ENCODE measurements around the gene DUSP1. TPM values are rescaled to one million over a fixed set of nuclear protein-coding genes. Genes with fewer than 3 reads are reported as not detected.

Gene DUSP1
- polyA plus RNA-seq, 6 donors from 2014 or later, result 1,129 to 3,568 (median 2,122) TPM

GRCh38 chr5:172805018-172805683 lies 34.2 kb upstream of the DUSP1 start:
- Mint-ChIP-seq H3K36me3 (no peaks in the 10 kb centered on the region), H3K4me1 (peaks cover 12 to 16% (median 12%) of the 10 kb centered on the region in 3 donors), H3K9me3 (peaks cover 0 to 4% (median 0%) of the 10 kb centered on the region in 7 donors), H3K4me3 (no peak overlapping the region), H3K27me3 (no peaks in the 10 kb centered on the region), H3K27ac (peak overlapping the region in 5 of 6 donors; percentile 19 to 98 (median 86))
- ATAC-seq (ENCODE audit: low read depth in 2 of 2) (no peak), DNase-seq (no peak)

- no peak for DNase-seq
- H3K9me3 Mint-ChIP-seq, result peaks cover 0 to 1% (median 0%) of the 10 kb centered on the region in 7 donors
- H3K27ac Mint-ChIP-seq, result peak overlapping the region in 1 of 6 donors; percentile 81
- ATAC-seq (ENCODE audit: low read depth in 2 of 2), result no peak
- H3K4me1 Mint-ChIP-seq, result peaks cover 11 to 16% (median 12%) of the 10 kb centered on the region in 3 donors
- H3K4me3 Mint-ChIP-seq, result no peak overlapping the region
- H3K36me3 Mint-ChIP-seq, result no peaks in the 10 kb centered on the region
- no peaks in the 10 kb centered on the region for H3K27me3 Mint-ChIP-seq
These were observed 31.7 kb upstream of the DUSP1 start for GRCh38 chr5:172802567-172803176.

- Mint-ChIP-seq H3K27ac (peak overlapping the region in 4 of 6 donors; percentile 3 to 81 (median 22)), H3K27me3 (no peaks in the 10 kb centered on the region), H3K4me3 (no peak overlapping the region), H3K9me3 (peaks cover 0 to 1% (median 0%) of the 10 kb centered on the region in 7 donors), H3K36me3 (no peaks in the 10 kb centered on the region), H3K4me1 (peaks cover 5 to 11% (median 6%) of the 10 kb centered on the region in 3 donors)
- no peak for DNase-seq
- ATAC-seq (ENCODE audit: low read depth in 2 of 2), result no peak
These were observed 31.1 kb upstream of the DUSP1 start for GRCh38 chr5:172802112-172802511.

GRCh38 chr5:172801179-172801671 lies 30.2 kb upstream of the DUSP1 start:
- Mint-ChIP-seq H3K4me3 (no peak overlapping the region), H3K36me3 (no peaks in the 10 kb centered on the region), H3K27ac (peak overlapping the region in 4 of 6 donors; percentile 27 to 81 (median 68)), H3K27me3 (no peaks in the 10 kb centered on the region), H3K9me3 (peaks cover 0 to 1% (median 0%) of the 10 kb centered on the region in 7 donors), H3K4me1 (peaks cover 0 to 4% (median 1%) of the 10 kb centered on the region in 3 donors)
- DNase-seq (no peak), ATAC-seq (ENCODE audit: low read depth in 2 of 2) (no peak)

GRCh38 chr5:172800088-172800551 lies 29.1 kb upstream of the DUSP1 start:
- no peaks in the 10 kb centered on the region for H3K36me3 Mint-ChIP-seq
- ATAC-seq (ENCODE audit: low read depth in 2 of 2) (no peak), DNase-seq (no peak)
- H3K9me3 Mint-ChIP-seq, result peaks cover 0 to 1% (median 0%) of the 10 kb centered on the region in 7 donors
- H3K27ac Mint-ChIP-seq, result peak overlapping the region in 1 of 6 donors; percentile 20
- H3K4me3 Mint-ChIP-seq, result no peak overlapping the region
- no peaks in the 10 kb centered on the region for H3K4me1 Mint-ChIP-seq
- no peaks in the 10 kb centered on the region for H3K27me3 Mint-ChIP-seq

GRCh38 chr5:172799416-172799815 lies 28.4 kb upstream of the DUSP1 start:
- H3K27me3 Mint-ChIP-seq, result no peaks in the 10 kb centered on the region
- no peak for DNase-seq
- H3K9me3 Mint-ChIP-seq, result peaks cover 0 to under 1% (median 0%) of the 10 kb centered on the region in 7 donors
- ATAC-seq (ENCODE audit: low read depth in 2 of 2), result no peak
- no peak overlapping the region for H3K4me3 Mint-ChIP-seq
- no peaks in the 10 kb centered on the region for H3K36me3 Mint-ChIP-seq
- H3K27ac Mint-ChIP-seq, result peak overlapping the region in 3 of 6 donors; percentile 20 to 40 (median 40)
- no peaks in the 10 kb centered on the region for H3K4me1 Mint-ChIP-seq

- H3K4me3 Mint-ChIP-seq, result no peak overlapping the region
- no peak for DNase-seq
- no peaks in the 10 kb centered on the region for H3K27me3 Mint-ChIP-seq
- peak overlapping the region in 2 of 6 donors; percentile 9 to 20 for H3K27ac Mint-ChIP-seq
- H3K9me3 Mint-ChIP-seq, result no peaks in the 10 kb centered on the region
- no peaks in the 10 kb centered on the region for H3K36me3 Mint-ChIP-seq
- peaks cover 0 to 6% (median 3%) of the 10 kb centered on the region in 3 donors for H3K4me1 Mint-ChIP-seq
- no peak for ATAC-seq (ENCODE audit: low read depth in 2 of 2)
These were observed 27.6 kb upstream of the DUSP1 start for GRCh38 chr5:172798422-172799215.

GRCh38 chr5:172797771-172798191 lies 26.8 kb upstream of the DUSP1 start:
- peak overlapping the region in 1 of 6 donors; percentile 53 for H3K27ac Mint-ChIP-seq
- H3K4me3 Mint-ChIP-seq, result no peak overlapping the region
- ATAC-seq (ENCODE audit: low read depth in 2 of 2), result no peak

GRCh38 chr5:172796306-172796705 lies 25.3 kb upstream of the DUSP1 start:
- H3K4me3 Mint-ChIP-seq, result no peak overlapping the region
- peaks cover 0 to 16% (median 13%) of the 10 kb centered on the region in 3 donors for H3K4me1 Mint-ChIP-seq
- ATAC-seq (ENCODE audit: low read depth in 2 of 2) (no peak), DNase-seq (no peak)
- H3K27ac Mint-ChIP-seq, result peak overlapping the region in 3 of 6 donors; percentile 38 to 52 (median 39)
- H3K36me3 Mint-ChIP-seq, result no peaks in the 10 kb centered on the region
- no peaks in the 10 kb centered on the region for H3K27me3 Mint-ChIP-seq
- no peaks in the 10 kb centered on the region for H3K9me3 Mint-ChIP-seq

More at GRCh38 chr5:172797771-172798191, 26.8 kb upstream of the DUSP1 start:
- no peaks in the 10 kb centered on the region for H3K9me3 Mint-ChIP-seq
- no peaks in the 10 kb centered on the region for H3K27me3 Mint-ChIP-seq
- peaks cover 0 to 14% (median 11%) of the 10 kb centered on the region in 3 donors for H3K4me1 Mint-ChIP-seq
- no peaks in the 10 kb centered on the region for H3K36me3 Mint-ChIP-seq
- no peak for DNase-seq

- DNase-seq (no peak), ATAC-seq (ENCODE audit: low read depth in 2 of 2) (no peak)
- H3K27me3 Mint-ChIP-seq, result no peaks in the 10 kb centered on the region
- no peak overlapping the region for H3K27ac Mint-ChIP-seq
- H3K9me3 Mint-ChIP-seq, result no peaks in the 10 kb centered on the region
- peaks cover 5 to 16% (median 13%) of the 10 kb centered on the region in 3 donors for H3K4me1 Mint-ChIP-seq
- no peak overlapping the region for H3K4me3 Mint-ChIP-seq
- no peaks in the 10 kb centered on the region for H3K36me3 Mint-ChIP-seq
These were observed 24.5 kb upstream of the DUSP1 start for GRCh38 chr5:172795318-172795977.

- Mint-ChIP-seq H3K27ac (peak overlapping the region in 2 of 6 donors; percentile 78 to 83), H3K4me3 (peak overlapping the region in 2 of 8 donors; percentile 9 to 59), H3K9me3 (no peaks in the 10 kb centered on the region), H3K4me1 (peaks cover 5 to 19% (median 13%) of the 10 kb centered on the region in 3 donors), H3K27me3 (no peaks in the 10 kb centered on the region), H3K36me3 (no peaks in the 10 kb centered on the region)
- DNase-seq (no peak), ATAC-seq (ENCODE audit: low read depth in 2 of 2) (peak in 1 of 2 donors; percentile 43)
These were observed 22.8 kb upstream of the DUSP1 start for GRCh38 chr5:172793577-172794488.
